ENCODE results near the gene MLLT10. TPM values are rescaled to one million over a fixed set of nuclear protein-coding genes. Genes with fewer than 3 reads are reported as not detected.

The MLLT10 gene
- 19.8 TPM for polyA plus RNA-seq (2013, experiment 1 of 2; ENCODE audit: insufficient read length)
- 21.3 TPM for polyA plus RNA-seq (2013, experiment 2 of 2; ENCODE audit: insufficient read length)

DNA sequence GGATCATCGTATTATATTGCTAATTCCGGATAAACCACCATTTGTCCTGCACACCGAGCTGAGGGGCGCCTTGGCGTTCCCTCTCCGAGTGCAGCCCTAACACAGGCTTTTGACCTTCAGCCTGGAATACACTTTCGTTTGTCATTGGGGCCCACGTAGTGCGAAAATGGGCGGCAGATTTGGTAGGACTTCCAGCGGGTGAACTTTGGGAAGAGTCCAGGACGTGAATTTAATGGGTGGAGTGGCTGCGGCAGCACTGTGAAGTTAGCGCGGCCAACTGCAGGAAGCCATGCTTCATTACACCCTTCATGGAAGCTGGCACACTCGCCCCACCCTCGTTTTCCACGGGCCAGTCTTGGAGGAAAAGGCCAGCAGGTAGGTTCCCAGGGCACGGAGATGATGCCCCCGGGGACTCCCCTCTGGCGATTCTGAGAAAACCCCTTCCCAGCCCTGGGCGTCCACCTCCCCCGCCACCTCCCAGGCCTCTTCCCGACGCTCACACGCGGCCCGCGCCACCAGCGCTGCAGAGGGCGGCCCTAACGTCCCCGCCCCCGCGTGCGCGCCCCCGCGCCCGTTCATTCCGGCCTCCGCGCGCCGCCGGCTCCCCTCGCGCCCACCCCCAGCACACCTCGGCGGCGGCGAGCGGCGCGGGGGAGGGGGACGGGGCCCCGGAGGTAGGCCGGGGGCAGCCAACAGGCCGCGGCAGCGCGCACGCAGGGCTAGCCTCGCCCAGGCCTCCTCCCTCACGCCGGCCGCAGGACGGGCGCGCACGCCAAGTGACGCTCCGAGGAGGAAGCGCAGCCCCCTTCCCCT is at the start of gene MLLT10:
TSS of gene MLLT10 (plus strand) at position 766 of the 813 bp plus-strand sequence. CDS start 413 bp downstream, outside the sequence.
- DNase-seq: peak; percentile 99

DNA sequence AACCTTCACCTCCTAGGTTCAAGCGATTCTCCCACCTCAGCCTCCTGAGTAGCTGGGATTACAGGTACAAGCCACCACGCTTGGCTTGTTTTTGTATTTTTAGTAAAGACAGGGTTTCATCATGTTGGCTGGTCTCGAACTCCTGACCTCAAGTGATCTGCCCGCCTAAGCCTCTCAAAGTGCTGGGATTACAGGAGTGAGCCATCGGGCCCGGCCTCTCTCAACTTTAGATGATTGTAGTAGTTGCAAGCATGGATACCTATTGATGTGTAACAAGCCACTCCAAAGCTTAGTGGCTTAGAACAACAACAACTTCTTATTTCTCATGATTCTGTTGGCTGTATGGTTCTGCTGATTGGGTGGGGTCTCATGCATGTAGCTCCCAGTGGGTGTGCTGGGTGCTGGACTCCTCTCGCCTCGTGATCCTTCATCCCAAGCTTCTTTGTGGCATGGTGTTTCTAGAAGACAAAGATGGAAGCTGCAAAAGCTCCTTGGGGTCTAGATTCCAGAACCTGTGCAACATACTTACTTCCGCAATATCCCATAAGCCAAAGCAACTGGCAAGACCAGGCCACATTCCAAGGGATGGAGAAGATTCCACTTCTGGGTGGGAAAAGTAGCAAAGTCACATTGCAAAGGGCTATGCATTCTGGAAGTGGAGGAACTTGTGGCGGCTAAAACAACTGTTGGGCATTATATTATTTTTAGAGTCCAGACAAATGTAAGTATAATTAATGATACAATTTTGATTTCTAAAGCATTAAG is 46.4 kb upstream of the MLLT10 start:
- no peak for DNase-seq

DNA sequence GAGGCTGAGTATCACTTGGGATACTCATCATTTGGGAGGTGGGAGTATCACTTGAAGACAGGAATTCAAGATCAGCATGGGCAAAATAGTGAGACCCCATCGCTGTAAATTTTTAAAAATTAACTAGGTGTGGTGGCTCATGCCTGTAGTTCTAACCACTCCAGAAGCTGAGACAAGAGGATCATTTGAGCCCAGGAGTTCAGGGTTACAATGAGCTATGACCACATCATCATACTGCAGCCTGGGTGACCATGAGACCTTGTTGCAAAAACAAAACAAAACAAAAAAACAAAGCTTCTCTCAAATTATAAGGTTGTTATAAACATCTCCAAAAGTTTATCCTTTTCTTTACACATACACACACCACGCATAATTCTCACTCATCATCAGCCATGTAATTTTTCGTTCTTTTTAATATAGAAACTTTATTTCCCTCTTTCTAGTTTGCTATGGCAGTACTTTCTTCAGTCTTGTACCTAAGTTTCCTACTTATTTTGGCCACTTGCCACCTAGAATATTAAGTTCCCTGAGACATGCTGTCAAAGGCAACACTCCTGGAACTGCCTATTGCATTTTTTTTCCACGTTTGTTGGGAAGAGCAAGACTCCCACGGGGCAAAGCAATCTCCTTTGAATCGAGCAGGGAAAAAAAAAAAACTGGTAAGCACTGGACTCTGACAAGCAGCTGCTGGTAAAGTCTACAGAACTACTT is 45.6 kb upstream of the MLLT10 start:
- DNase-seq: no peak

DNA sequence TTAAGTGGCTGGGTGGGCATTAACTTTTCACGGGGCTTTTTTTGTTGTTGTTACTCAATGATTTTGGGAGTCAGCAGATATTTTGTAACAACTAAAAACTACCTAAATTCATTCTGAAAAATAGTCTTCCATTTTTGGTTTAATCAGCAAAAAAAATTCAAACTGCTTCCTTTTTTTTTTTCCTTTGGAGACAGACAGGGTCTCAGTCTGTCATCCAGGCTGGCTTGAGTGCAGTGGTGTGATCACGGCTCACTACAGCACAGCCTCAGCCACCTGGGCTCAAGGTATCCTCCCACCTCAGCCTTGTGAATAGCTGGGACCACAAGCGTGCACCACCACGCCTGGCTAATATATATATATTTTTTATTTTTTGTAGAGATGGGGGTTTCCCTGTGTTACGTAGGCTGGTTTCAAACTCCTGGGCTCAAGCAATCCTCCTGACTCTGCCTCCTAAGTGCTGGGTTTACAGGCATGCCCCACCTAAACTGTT is 45.0 kb upstream of the MLLT10 start:
- no peak for DNase-seq

DNA sequence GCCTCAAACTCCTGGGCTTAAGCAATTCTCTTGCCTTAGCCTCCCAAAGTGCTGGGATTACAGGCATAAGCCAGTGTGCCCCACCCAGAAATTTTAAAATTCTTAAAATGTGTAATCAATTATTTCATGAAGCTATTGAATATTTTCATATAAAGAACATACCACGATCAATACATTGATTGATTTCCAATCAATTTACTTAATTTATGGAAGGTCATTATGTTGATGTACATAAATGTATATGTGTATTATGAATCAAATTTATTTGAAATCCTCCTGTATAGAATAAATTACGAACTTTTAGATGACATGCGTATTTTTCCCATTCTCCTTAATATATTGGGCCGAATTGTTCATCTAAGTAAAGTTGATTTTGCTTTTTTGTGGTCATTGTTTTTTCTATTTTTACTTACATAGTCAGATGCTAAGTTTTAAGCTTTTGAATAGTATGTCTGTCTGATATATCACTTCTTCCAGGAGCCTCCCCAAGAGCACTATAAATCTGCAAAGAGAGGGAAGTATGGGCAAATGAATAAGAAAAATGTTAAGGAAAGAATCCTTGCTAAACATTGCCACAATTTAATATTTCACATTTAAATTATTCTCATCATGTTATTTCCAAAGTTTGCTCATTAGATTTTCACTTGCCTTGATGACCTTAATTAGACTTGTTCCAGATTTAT is 43.9 kb upstream of the MLLT10 start:
- no peak for DNase-seq

GRCh38 chr10:21490711-21491105 is 43.3 kb upstream of the MLLT10 start:
- no peak for DNase-seq

GRCh38 chr10:21492421-21492820 is 41.6 kb upstream of the MLLT10 start:
- no peak for DNase-seq

GRCh38 chr10:21493784-21494183 is 40.2 kb upstream of the MLLT10 start:
- no peak for DNase-seq

- DNase-seq: no peak
Measured at GRCh38 chr10:21494191-21495001, 39.6 kb upstream of the MLLT10 start.

DNA sequence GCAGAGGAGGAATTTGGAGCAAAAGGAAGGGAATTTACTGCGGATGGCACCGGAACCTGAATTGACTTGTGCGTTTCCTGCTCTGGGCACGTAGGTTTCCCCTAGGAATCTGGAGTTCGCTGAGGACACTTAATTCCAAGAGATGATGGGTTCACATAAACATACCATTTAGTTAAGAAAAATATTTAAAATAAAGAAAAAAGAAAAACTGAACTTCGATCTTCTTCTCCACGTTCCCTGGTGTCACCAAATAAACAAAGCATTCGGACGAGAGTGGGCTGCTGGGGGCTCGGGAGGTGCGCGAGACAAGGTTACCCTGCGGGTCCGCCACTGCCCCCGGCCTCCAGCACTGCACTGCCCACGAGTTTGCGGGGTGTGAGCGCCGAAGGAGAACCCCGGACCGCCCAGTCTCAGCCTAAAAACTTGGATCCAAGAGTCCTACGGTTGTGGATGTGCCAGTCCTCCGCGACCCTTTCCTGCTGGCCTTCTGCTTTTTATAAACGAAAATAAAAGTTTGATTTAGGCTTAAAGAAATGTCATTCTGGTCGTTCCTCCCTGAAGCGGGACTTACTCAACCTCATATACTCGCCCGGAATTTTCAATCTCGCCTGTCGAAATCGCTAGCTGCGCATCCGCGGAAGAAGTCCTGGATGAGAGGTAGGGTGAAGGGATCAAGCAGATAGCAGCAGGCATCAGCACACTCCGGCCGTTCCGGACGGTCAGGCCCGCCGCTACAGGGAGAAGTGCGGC is 38.9 kb upstream of the MLLT10 start:
- peak; percentile 41 for DNase-seq

DNA sequence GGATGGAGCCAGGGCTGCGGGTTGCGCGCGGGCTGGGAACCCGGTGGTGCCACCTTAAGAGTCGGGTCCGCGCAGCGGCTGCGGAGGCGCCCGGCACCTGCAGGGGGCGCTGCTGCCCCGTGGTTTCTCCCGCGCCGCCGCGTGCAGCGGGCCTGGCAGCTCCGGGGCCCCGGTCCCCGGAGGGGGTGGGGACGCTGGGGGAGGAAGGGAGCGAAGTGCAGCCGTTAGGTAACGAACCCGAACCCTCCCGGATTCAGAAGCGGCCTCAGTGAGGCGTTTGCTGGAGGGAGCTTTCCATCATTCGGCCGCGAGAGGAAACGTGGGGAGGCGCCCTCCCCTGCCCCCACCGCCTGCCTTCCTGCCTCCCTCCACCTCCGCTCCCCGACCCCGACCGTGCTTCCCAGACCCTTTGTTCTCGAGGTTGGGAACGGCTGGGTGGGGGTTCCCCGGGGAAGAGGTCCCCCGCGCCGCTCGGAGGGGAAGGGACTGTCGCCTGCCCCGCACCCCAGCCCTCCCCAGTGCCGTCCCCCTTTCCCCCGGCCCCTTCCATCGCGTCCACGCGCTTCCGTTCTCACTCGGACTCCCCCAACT is 38.2 kb upstream of the MLLT10 start:
- DNase-seq: peak; percentile 87

GRCh38 chr10:21496343-21497176 is 37.5 kb upstream of the MLLT10 start:
- peak; percentile 59 for DNase-seq

- peak; percentile 87 for DNase-seq
Measured at GRCh38 chr10:21497177-21497807, 36.7 kb upstream of the MLLT10 start.

DNA sequence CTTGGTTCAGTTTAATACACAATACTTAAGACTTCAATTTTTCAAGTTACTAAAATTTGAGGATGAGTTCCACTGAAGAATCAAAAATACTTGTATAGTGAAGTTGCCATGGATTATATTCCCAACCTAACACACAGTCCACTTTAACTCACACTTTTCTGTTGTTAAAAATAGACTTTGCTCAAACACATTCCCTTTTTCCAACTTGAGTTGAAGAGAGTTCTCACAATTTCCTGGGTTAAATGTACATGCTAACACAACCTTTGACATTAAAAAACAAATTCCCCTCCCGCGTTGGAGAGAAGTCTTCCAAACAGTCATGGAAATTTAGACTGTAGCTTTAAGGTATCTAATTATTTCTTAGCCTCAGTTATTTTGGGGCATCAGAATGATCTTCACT is 35.7 kb upstream of the MLLT10 start:
- no peak for DNase-seq

DNA sequence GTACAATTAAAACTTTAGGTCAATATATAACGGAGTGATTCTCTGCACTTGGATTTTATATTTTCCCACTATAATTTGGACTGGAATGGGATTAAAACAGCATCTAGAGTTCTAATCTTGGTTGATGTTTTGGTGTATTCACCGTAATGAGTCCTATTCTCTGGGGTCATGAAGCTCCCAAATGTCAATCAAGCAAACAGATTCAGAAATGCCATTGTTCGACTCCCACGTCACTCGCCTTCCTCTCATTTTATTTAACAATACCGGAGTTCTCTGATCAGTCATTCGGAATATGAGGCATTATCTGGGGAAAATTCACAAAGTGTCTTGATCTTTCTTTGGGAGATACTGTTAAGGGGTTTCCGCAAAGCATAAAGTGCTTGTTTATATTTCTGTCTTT is 35.0 kb upstream of the MLLT10 start:
- DNase-seq: no peak

DNA sequence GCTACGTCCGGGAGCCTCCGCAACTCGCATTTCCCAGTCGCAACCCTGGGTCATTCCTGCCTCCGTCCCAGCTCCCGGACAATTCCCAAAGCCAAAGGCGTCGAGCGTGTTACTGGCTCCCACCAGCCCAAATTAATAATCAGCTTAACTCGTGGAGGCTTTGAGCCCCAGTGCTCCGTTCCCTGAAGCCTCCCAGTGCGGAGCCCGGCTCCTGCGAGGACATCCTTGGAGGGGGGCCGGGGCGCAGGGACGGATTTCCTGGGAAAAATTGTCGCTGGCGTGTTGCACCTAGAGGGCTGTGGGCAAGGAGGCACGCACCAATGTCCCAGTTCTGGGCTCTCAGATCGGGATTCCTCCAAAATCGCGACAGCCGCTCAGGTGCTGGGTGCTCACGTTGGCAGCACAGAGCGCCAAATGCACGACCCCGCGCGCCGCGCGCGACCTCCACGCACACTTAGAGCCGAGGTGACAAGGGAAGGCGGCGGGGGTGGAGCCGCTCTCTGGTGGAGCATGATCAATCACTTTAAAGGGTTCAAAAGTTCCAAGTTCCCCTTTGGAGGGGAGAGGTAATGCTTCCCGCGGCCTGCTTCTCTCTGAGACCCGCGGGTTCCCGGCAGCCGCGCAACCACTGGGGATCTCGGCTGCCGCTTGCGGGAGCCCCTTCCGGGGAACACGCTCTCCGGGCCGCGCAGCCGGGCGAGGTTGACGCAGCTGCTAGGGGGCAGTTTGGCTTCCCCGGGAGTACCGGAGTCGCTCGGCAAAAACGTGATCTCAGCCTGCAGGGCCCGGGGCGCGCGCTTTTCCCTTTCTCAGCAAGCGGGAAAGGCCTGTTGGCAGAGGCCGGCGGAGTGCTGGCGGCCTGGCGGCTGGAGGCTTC is 34.1 kb upstream of the MLLT10 start:
- no peak for DNase-seq

GRCh38 chr10:21500578-21500910 is 33.5 kb upstream of the MLLT10 start:
- no peak for DNase-seq

DNA sequence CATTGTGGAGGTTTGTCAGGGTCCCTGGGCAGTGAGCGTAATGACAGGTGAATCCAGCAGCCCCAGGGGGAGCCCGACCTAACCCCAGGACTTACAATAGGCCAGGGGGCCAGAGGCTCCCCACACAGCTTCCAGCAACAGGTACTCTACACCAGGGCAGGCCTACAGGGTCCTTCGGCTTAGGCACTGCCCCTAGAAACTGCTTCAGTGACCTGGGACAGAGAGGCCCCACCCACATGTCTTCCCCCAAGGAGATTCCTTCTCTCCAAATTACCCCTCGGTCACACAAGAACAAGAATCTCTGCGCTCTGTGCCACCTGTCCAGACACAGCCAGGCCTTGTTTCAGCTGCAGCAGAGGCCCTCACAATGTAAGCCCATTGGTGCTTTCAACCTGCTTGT is 32.9 kb upstream of the MLLT10 start:
- no peak for DNase-seq

Data from fibroblast of skin of scalp (primary cell).